Stimulated activated naive CD4-positive, alpha-beta T cell treated with Interleukin-2 at 50 U/mL for 16 hours (primary cell): Measurements from ENCODE around the gene IL11.
A peak's percentile ranks its signal among the peaks of the same experiment; 100 is the strongest.
"Not testable (repeated sequence)": the region's sequence is repeated elsewhere in the genome, so short reads cannot be mapped to it uniquely, and the experiment has no call there.

Experiments
- DNase-seq: peaks from one replicate; lab custom pipeline; 2025; lab: John Stamatoyannopoulos, UW

The IL11 gene

DNA sequence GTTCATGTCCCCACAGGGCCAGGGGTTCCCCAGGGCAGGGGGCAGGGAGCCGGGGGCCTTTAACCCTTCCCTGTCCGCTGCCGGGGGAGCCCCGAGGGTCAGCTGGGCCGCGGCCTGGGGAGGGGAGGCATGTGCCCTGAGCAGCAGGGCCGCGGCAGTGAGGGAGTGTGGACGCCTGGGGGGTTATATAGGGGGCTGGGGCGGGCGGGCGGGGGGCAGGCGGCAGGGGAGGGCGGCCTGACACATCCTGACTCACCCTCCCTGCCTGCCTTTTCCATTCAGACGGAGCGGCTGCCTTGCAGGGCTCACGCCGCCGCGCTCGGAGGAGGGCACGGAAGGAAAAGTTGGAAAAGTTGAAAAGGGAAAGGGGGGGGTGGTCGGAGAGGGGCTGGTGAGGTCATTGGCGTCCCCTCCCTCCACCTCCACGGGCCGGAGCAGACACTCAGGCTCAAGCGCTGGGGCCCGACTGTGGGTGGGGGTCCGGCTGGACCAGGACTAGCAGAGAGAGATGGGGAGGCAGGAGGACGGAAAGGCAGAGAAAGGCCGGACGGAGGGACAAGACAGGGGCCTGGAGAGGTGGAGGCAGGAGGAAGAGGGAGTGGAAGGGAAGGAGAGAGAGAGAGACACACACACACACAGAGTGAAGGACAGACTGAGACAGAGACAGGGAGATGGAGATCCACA lies at the start of gene IL11:
Gene IL11 (minus strand): TSS at position 159 of the 684 bp plus-strand sequence. CDS start 153 bp downstream, at position 6.
- no peak for DNase-seq

DNA sequence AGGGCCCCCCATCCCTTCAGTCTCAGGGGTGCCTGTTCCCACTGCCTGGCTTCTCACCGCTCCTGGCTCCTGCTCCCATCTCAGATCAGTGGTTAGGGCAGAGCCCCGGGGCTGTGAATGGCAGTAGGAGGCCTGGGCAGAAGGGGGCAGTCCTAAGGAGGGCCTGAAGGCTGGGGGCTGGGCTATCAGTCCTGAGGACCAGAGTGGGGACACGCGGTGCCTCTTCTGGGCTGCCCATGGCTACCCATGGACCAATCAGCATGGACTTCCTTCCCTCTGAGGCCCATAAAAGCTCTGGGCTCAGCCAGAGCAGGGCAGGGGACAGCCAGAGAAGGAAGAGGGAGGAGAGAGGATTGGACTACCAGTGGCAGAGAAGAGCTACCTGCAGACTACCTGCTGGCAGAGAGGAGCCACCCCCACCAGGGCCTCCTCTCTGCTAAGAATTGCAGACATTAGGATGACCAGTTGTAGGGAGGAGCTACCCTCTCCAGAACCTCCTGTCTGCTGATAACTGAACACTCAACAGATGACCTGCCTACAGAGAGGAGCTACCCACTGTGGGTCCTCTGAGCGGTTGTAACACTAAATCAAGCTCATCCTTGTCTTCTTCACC lies 49.5 kb upstream of the IL11 start:
- DNase-seq: no peak

DNA sequence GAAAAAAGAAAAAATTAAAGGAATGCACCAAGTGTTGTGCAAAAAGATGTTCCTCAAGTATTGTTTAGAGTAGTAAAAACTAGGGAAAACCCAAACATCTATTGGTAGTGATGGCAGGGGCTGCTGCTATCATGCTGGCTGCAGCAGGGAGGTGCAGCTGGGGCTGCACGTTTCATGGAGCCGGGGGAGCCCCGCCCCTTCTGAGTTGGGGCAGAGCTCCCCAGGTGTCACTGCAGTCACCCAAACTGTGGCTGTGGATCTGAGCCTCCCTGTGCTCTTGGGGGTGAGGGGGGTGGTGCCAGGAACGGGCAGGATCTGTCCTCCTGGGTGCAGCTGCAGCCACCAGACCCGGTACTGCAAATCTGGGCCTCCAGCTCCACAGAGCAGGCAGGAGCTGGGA lies 48.8 kb upstream of the IL11 start:
- no peak for DNase-seq

DNA sequence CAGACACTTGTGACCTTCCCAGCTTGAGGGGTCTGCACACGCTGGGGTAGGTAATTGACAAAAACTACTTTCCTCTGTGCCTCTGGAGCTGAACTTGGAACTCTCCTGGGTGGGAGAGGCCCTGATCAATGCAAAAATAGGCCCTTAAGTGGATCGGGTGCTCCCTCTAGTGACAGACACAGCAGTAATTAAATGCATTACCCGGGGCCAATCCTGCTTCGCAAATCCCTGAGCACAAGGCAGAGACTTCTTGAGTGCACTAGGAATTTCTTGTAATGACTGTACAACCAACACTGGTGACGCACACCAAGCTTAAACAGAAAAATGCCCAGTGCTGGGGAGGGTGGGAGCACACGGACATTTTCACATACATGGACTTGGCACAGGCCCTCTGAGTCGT lies 47.9 kb upstream of the IL11 start:
- peak; percentile 17 for DNase-seq

DNA sequence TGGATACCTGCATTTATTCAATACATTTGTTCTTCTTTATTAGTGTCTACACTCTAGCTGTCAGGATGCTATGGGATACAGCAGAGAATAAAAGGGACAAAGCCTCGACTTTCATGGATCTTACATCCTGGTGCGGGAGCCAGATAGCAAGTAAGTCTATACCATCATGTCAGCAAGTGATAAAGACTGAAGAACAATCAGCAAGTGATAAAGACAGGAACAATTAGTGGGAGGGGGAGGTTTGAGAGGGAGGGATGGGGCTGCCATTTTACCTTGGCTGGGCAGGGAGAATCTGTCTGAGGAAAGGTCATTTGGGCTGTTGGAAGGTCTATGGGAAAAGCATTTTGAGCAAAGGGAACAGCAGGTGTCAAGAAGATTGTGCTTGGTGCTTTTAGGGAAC lies 39.9 kb upstream of the IL11 start:
- DNase-seq: no peak

DNA sequence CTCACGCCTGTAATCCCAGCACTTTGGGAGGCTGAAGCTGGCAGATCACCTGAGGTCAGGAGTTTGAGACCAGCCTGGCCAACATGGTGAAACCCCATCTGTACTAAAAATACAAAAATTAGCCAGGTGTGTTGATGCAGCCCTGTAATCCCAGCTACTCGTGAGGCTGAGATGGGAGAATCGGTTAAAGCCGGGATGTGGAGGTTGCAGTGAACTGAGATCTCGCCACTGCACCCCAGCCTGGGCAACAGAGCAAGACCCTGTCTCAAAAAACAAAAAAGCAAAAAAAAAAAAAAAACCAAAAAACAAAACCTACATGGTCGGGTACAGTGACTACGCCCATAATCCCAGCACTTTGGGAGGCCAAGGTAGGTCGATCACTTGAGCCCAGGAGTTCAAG lies 38.9 kb upstream of the IL11 start:
- not testable (repeated sequence) for DNase-seq

DNA sequence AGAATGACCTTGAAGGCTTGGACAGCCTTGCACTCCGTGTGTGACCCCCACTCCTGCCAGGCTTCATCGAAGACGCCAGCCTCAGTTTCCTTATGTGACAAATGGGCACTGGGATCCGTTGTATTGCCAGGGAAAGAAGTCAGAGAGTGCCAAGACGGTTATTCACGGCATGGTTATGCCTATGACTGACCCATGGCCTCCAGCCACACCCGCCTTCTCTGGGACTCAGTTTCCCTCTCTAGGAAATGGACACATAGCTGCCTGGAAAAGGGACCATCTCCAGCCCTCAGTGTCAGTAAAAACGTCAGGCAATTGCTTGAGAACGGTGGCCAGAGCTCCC lies 38.2 kb upstream of the IL11 start:
- DNase-seq: no peak

DNA sequence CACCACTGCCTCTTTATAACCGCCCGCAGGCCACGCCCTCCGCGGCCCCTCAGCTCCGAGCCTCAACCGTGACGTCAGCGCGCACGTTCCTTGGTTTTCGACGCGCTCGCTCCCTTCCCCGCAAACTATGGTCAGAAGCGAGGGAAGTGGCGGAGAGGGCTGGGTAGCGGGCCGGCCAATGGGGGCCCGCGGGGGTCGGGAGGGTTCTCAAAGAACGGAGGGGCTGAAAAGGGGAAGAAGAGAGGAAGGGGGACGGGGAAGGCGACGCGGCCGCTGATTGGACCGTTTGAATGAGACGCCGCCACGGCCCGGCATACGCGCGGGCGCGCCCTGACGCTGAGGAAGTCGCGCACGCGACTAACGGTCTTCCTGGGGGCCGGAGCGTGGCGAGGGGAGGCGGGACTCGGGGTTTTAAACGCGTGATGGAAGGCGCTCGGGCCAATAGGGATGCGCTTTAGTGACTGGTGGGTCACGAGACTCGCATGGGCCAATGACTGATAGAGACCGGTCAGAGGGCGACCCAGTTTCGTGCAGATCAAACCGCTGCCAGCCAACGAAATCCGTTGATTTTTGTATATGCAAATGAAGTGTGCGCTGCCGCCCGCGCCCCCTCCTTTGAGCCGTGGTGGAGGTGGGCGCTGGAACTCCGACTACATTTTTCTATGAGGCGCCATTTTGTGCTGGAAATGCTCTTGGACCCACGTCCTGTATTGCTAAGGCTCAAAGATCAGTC lies 37.7 kb upstream of the IL11 start:
- DNase-seq: peak; percentile 98

DNA sequence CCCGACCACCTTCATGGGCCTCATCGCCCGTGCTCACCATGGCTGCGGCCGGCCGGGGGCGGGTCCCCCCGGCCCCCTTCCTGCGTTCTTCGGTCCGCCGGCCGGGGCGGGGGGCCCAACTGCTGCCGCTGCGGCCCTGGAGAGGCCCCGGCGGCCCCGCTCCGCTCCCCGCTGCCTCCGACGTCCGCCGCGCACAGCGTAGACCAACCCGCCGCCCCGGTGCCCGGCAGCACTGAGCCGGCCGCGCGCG lies 37.2 kb upstream of the IL11 start, which contains the start of gene UBE2S:
Gene UBE2S (minus strand): TSS at position 239 of the 250 bp plus-strand sequence. CDS start 199 bp downstream, at position 40.
- DNase-seq: not testable (repeated sequence)

DNA sequence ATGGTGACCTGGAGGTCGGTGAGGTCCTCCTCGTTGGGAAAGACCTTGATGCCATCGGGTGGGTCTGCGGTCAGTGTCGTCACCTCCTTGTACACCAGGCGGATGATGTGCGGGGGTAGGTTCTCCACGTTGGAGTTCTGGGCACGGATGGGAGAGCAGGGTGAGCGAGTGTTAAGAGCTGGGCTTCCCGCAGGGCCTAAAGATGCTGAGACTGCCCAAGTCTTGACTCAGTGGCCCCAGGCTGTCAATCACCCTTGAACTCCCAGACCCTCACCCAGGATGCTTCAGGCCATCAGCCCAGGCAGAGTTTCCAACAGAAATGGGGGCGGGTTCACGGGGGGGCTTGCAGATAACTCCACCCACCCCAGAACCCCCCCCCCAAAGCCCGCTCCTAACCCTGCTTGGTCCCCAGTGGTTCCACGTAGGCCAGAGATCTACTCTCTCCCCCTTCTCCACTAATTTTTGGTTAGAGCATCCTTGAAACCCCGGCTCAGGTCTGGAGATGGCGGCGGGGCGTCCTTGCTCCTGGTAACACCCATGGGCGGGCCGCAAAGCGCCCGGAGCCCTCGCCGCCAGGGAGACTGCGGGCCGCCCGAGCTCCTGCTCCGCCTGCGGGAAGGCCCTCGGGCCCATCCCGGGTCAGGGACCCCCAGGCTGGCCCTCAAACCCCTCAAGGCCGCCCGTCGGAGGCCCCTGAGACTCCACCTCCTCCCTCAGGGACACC lies 36.7 kb upstream of the IL11 start:
- peak; percentile 30 for DNase-seq

DNA sequence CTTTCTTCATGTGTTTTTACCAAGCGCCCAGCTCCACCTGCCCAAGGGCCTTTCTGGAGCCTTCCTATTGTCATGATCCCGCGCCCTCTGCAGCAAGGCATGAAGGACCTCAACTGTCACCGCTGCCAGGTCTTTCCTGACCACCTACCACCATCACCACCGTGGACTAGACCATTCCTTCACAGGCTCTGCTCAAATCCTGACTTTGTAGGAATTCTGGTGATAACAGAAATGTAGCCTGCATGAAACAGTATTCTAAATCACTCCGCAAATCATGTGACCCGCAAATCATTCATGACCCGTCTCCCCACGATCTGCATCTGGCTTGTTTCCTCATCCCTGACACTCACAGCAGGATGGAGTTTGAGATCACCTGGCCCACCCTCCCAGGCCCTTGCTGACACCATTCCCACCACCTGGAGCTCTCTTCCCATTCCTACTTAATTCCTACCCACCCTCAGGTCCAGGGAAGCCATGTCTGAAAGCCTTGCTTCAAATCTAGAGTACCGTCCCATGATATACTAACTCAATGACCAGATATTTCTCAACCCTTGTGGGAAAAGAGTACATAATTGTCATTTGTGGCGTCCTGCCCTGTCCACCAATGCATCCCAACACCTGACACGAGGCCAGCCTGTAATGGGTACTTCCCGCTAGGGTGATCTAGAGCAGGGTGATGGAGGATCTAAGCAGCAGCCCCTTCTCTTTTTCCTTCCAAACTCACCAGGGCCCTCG lies 36.0 kb upstream of the IL11 start:
- no peak for DNase-seq

DNA sequence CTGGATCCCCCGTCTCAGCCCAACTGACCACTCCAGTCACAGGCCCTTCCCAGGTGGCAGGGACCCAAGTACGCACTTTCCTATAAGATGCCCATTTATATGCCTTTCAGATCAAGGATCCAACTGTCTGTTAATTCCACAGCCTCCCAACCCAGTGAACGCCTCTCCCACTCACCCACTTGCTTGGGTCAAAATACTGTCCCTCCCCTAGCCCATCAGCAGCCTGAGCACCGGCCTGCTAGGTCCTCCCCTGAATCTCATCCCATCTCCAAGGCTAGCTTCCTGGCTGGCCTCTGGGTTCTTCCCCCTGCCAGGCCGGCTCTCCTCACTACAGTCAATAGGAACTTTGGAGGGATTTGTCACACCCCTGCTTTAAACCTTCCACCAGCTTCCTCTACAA lies 35.4 kb upstream of the IL11 start:
- no peak for DNase-seq

DNA sequence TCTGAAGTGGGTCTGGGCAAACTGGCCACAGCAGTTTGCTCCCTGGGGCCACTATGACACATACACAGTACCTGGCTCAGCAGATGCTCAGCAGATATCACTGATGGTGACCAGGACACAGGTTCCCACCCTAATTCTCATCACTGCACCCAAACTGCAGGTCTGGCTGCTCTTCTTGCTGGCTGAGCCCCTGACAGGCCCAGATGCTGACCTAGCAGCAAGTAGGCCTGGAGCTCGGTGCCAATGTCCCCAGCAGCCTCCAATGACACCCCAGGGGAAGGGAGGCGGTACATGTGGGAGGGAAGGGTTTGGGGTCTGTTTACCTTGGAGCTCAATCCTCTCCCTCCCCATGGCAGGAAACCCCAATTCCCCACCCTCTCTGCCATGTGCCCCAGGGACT lies 32.2 kb upstream of the IL11 start:
- DNase-seq: no peak

DNA sequence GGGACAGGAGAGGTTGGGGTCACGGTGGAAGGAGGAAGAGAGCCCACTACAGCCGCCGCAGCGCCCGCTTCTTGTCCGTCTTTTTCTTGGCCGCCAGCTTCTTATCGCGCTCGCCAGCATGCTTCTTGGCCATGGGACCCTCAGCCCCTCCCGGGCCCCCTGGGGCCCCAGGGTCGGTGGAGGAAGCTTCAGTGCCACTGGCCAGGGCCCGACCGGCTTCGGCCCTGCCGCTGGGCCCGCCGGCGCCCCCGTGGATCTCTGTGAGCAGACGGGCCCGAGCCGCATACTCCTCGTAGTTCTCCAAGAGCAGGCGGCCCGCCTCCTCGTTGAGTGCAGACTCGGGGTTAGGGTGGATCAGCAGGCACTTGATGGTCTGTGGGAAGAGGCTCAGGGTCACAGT lies 31.1 kb upstream of the IL11 start:
- not testable (repeated sequence) for DNase-seq

DNA sequence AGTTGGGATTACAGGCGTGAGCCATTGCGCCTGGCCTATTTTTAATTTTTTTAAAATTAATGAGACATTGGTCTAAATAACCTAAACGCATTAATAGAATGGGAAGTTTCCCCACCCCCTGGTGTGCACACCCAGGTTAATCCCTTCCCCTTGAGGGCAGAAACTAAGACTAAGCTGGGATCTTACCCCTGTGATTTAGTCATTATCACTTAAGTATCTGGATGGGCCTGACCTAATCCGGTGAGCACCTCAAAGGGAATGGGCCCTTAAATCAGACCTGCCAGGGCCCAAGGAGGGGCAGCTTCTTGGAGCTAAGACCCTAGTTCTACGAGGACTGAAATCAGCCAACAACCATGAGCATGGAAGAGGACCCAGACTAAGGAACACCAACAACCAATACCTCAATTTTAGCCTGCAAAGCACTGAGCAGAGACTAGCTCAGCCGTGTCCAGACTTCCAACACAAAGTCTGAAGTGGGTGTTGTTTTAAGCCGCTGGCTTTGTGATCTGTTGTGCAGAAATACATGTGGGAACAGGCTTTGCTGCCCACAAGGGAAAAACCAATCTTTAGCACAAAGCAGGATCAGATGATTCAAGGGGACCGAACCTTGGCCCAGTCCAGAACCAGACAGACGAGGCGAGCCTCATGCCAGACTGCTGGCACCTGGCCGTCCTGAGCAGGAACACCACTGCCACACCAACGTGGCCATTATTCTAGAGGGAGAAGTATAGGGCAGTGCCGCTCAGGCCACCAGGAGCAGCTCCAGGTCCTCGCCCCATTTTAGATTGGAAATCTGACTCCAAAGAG lies 30.2 kb upstream of the IL11 start:
- DNase-seq: no peak

DNA sequence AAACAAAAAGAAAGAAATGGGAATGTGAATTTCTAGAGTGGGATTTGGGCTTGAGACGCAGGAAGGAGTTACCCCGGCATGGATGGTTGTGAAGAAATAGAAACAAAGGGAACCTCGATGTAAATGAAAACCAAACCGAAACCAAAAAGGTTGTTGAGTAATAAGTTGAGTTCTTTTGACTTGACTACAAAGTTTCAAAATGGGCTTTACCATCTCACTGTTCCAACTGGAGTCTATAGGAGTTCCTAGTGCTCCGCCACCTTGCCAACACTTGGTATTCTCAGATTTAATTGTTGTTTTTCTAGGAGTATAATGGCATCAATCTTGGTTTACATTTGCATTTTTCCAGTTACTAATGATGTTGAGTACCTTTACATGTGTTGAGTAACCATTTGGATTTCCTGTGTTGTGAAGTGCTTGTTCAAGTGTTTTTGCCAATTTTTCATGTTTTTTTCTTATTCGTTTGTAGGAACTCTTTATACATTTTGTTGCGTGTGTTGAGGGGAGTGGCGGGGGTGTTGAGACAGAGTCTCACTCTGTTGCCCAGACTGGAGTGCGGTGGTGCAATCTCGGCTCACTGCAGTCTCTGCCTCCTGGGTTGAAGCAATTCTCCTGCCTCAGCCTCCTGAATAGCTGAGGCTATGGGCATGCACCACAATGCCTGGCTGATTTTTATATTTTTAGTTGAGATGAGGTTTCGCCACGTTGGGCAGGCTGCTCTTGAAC lies 28.1 kb upstream of the IL11 start:
- no peak for DNase-seq

DNA sequence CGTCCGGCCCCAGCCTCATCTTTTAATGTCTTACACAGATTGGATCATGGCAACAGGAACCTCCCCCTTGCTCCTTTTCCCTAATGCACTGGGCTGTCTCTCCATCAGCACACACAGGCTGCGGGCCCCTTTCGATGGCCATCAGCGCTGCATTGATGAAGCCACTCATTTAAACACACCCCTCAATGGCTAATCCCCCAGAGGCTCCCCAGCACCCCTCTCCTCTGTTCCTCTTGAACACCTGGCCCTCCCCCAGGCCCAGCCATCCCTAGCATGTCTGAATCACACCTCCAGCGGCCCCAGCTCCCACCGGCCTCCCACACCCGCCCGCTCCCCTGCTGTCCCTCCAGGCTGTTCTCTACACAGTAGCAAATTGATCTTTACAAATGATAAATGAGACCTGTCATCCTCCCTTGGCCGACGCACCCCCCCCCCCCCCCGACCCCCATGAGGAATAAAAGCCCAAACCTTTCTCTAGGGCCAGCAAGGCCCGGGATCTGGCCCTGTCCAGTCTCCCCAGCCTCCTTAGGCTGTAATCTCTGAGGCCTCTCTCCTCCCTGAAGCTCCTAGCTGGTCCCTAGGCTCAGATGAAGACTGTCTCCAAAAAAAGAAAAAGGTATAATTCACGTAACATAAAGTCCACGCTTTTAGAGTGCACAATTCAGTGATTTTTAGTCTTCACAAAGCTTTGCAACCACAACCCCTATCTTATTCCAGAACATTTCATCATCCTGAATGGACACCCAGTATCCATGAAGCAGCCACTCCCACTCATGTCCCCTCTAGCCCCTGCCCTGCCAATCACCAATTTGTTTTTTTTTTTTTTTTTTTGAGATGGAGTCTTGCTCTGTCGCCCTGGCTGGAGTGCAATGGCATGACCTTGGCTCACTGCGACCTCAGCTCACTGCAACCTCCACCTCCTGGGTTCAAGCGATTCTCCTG lies 22.8 kb upstream of the IL11 start:
- no peak for DNase-seq

DNA sequence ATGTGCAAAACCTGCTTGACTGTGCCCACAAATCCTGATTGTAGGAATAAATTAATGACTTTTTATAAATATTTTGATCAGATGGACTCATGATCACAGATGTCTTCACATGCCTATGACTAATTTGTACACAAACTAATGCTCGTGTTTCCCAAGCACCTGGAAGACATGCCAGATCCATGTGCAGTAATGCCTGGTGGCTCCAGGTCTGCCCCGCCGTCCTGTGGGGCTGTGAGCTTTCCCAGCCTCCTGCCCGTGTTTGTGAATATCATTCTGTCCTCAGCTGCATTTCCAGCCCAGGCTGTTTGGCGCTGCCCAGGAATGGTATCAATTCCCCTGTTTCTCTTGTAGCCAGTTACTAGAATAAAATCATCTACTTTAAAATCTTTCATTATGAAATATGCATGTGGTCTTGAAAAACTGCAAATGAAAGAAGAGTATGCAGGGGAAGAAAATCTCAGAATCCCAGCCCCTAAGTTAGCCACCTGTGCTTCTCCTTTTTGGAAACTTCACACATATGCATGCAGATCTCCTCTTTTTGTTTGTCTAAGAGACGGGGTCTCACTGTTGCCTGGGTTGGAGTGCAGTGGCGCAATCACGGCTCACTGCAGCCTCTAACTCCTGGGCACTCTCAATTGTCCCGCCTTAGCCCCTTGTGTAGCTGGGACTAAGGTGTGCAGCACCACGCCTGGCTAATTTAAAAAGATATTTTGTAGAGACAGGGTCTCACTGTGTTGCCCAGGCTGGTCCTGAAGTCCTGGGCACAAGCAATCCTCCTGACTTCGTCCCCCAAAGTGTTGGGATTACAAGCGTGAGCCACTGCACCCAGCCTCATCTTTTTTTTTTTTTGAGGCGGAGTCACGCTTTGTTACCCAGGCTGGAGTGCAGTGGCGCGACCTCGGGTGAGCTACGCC lies 21.7 kb upstream of the IL11 start:
- no peak for DNase-seq
